Measurements from ENCODE around the gene RANGRF. TPM values are rescaled to one million over a fixed set of nuclear protein-coding genes. Genes with fewer than 3 reads are reported as not detected.

RANGRF gene
- total and polyA plus RNA-seq, 3 donors from 2014 or later = 37.5 to 163 (median 43.0) TPM

GRCh38 chr17:8327303-8327649 is 38.8 kb downstream of the RANGRF start:
- Histone ChIP-seq H3K9me3 (no peaks in the 10 kb centered on the region), H3K27me3 (no peaks in the 10 kb centered on the region), H3K27ac (no peak overlapping the region), H3K4me3 (peak overlapping the region; percentile 51 to 56), H3K4me1 (peaks cover 6% of the 10 kb centered on the region), H3K36me3 (ENCODE audit: low read depth, missing control alignments) (no peaks in the 10 kb centered on the region)
- TF ChIP-seq POLR2A (IDR thresholded peaks at IDR 0.05) = no peak
- no peak for TF ChIP-seq CTCF (IDR thresholded peaks at IDR 0.05)
- intact Hi-C loops (cut with DNase I; ENCODE audit: low total_unique reads) = no loop called here
- WGBS, 2 donors = 8% methylated on average over 14 to 25 of the region's 25 CpGs
- peak; percentile 23 for DNase-seq

DNA sequence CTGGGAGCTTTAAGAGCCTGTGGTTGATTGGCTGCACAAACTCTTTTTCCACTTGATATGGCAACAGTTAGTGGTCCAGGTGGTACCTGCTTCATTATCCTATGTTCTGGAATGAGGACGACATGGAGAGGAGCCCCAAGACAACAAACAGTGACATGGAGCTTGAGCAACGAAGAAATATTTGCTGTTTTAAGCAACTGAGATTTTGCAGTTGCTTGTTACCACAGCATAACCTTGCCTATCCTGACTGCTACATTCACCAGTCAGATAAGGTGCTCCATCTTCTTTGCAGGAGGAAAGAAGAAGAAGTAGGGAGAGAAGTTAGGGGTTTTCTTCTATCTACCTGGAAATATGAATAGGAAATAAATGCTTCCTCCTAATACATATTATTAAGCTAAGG is 43.7 kb downstream of the RANGRF start:
- no peaks in the 10 kb centered on the region for H3K4me1 ChIP-seq
- no peaks in the 10 kb centered on the region for H3K27me3 ChIP-seq
- no peak overlapping the region for H3K4me3 ChIP-seq
- H3K36me3 ChIP-seq (ENCODE audit: low read depth, missing control alignments) = no peaks in the 10 kb centered on the region
- no peak overlapping the region for H3K27ac ChIP-seq
- intact Hi-C loops (cut with DNase I; ENCODE audit: low total_unique reads) = no loop called here
- DNase-seq = no peak
- H3K9me3 ChIP-seq = no peaks in the 10 kb centered on the region
- 80 to 92% methylated on average over 2 of the region's 2 CpGs for WGBS, 2 donors
- TF ChIP-seq CTCF (IDR thresholded peaks at IDR 0.05) = no peak
- TF ChIP-seq POLR2A (IDR thresholded peaks at IDR 0.05) = no peak

- 53 to 61% methylated on average over 5 of the region's 5 CpGs for WGBS, 2 donors
These were observed 44.2 kb downstream of the RANGRF start for GRCh38 chr17:8332688-8333087.

GRCh38 chr17:8333281-8333680 is 44.8 kb downstream of the RANGRF start:
- Histone ChIP-seq H3K36me3 (ENCODE audit: low read depth, missing control alignments) (no peaks in the 10 kb centered on the region), H3K27ac (no peak overlapping the region), H3K4me3 (no peak overlapping the region), H3K27me3 (no peaks in the 10 kb centered on the region), H3K9me3 (no peaks in the 10 kb centered on the region), H3K4me1 (no peaks in the 10 kb centered on the region)
- TF ChIP-seq POLR2A (IDR thresholded peaks at IDR 0.05) = no peak
- no peak for TF ChIP-seq CTCF (IDR thresholded peaks at IDR 0.05)
- DNase-seq = no peak
- WGBS, 2 donors = 77 to 93% methylated on average over 2 to 4 of the region's 4 CpGs
- intact Hi-C loops (cut with DNase I; ENCODE audit: low total_unique reads) = no loop called here

More at GRCh38 chr17:8332688-8333087, 44.2 kb downstream of the RANGRF start:
- Histone ChIP-seq H3K36me3 (ENCODE audit: low read depth, missing control alignments) (no peaks in the 10 kb centered on the region), H3K9me3 (no peaks in the 10 kb centered on the region), H3K4me3 (no peak overlapping the region), H3K4me1 (no peaks in the 10 kb centered on the region), H3K27me3 (no peaks in the 10 kb centered on the region), H3K27ac (no peak overlapping the region)
- intact Hi-C loops (cut with DNase I; ENCODE audit: low total_unique reads) = no loop called here
- no peak for TF ChIP-seq POLR2A (IDR thresholded peaks at IDR 0.05)
- no peak for TF ChIP-seq CTCF (IDR thresholded peaks at IDR 0.05)
- no peak for DNase-seq
